MCF 10A (cell line): ENCODE measurements around the gene BEX1. TPM values are rescaled to one million over a fixed set of nuclear protein-coding genes. Genes with fewer than 3 reads are reported as not detected.
"Not testable (repeated sequence)": the region's sequence is repeated elsewhere in the genome, so short reads cannot be mapped to it uniquely, and the experiment has no call there.

Experiments used
- Bru-seq: library from RNA; stranded (reverse); fragments of 400-500 nt; gene quantifications from one replicate; lab custom pipeline; 2021; lab: Mats Ljungman, UMichigan
- BruChase-seq, 2 experiments: library from RNA; stranded (reverse); fragments of 400-500 nt; gene quantifications; one replicate each; lab custom pipeline; 2021; lab: Mats Ljungman, UMichigan
- BruUV-seq: library from RNA; stranded (reverse); fragments of 400-500 nt; replicated peaks from 2 replicates; lab custom pipeline; 2021; lab: Mats Ljungman, UMichigan
- CTCF ChIA-PET: fragments of 300-600 bp; sonication (Branson Sonifier 250); formaldehyde crosslinking; extraction: SDS; loops from one replicate; lab custom pipeline; 2021; ENCODE audit warnings: antibody characterized with exemption, inconsistent platforms; lab: Yijun Ruan, JAX
- POLR2A ChIA-PET: fragments of 300-600, 350-650 bp; sonication (Branson Sonifier 250); formaldehyde crosslinking; extraction: SDS; loops from one replicate; lab custom pipeline; 2020; ENCODE audit warnings: antibody characterized with exemption, inconsistent platforms; lab: Yijun Ruan, JAX
- DNase-seq: peaks from one replicate; pipeline ENCODE4 v3.0.0-alpha.2; 2018; ENCODE audit not compliant: unreplicated experiment
- H3K27ac Mint-ChIP-seq: one replicate; pipeline ENCODE4 v1.8.0; 2022; ENCODE audit warnings: mild to moderate bottlenecking, low read depth, mixed read lengths; ENCODE audit not compliant: unreplicated experiment
- H3K27me3 Mint-ChIP-seq: one replicate; pipeline ENCODE4 v1.8.0; 2022; ENCODE audit warnings: mixed read lengths; ENCODE audit not compliant: insufficient read depth, unreplicated experiment
- H3K36me3 Mint-ChIP-seq: one replicate; pipeline ENCODE4 v1.8.0; 2022; ENCODE audit warnings: mild to moderate bottlenecking, moderate library complexity, mixed read lengths; ENCODE audit not compliant: insufficient read depth, unreplicated experiment
- H3K4me1 Mint-ChIP-seq: one replicate; pipeline ENCODE4 v1.8.0; 2022; ENCODE audit warnings: mixed read lengths; ENCODE audit not compliant: insufficient read depth, unreplicated experiment
- H3K4me3 Mint-ChIP-seq: one replicate; pipeline ENCODE4 v1.8.0; 2022; ENCODE audit warnings: mild to moderate bottlenecking, moderate library complexity, mixed read lengths; ENCODE audit not compliant: unreplicated experiment
- H3K9me3 Mint-ChIP-seq: one replicate; pipeline ENCODE4 v1.8.0; 2022; ENCODE audit warnings: mixed read lengths; ENCODE audit not compliant: unreplicated experiment
- CTCF ChIP-seq: fragments of 200-600 bp; IDR thresholded peaks from one replicate; pipeline ENCODE4 v1.8.0; 2022; ENCODE audit warnings: antibody characterized with exemption, mild to moderate bottlenecking; ENCODE audit not compliant: unreplicated experiment
- intact Hi-C: fragments of 100-400 bp; cut with micrococcal nuclease; formaldehyde crosslinking; loops from 2 replicates; pipeline ENCODE4 v1.14.1; 2022
- long read RNA-seq: library from polyadenylated mRNA; stranded (forward); transcript quantifications from one replicate; pipeline ENCODE4 v2.0.0, GENCODE V29; 2022
- total RNA-seq: library from RNA; stranded (reverse); gene quantifications from 2 replicates; pipeline ENCODE4 v1.2.3, GENCODE V29; 2022

Gene BEX1
- total RNA-seq (not detected in 2 replicates), Bru-seq, nascent RNA (percentile 20 among the genes with signal in this experiment), BruChase-seq, experiment 1, labeled RNA remaining after a 6-hour chase (not detected), BruChase-seq, experiment 2, labeled RNA remaining after a 2-hour chase (not detected)
- long read RNA-seq: 0 reads

GRCh38 chrX:103063918-103064434 lies at the start of gene BEX1:
BEX1 (minus strand) TSS chrX:103064171; CDS start chrX:103063274, 897 bp downstream.
- Mint-ChIP-seq H3K4me1 (no peaks in the 10 kb centered on the region), H3K36me3 (no peaks in the 10 kb centered on the region), H3K9me3 (peaks cover 8% of the 10 kb centered on the region), H3K27ac (no peak within 1 kb of the TSS), H3K4me3 (peak within 1 kb of the TSS; percentile 40), H3K27me3 (peaks cover 19% of the 10 kb centered on the region)
- DNase-seq: no peak
- CTCF ChIA-PET: no interaction called here
- intact Hi-C loops: no loop called here
- TF ChIP-seq CTCF: no peak
- POLR2A ChIA-PET: no interaction called here
- no TSS peak for BruUV-seq

GRCh38 chrX:103109497-103109896 lies 45.5 kb upstream of the BEX1 start:
- POLR2A ChIA-PET: not testable (repeated sequence)

DNA sequence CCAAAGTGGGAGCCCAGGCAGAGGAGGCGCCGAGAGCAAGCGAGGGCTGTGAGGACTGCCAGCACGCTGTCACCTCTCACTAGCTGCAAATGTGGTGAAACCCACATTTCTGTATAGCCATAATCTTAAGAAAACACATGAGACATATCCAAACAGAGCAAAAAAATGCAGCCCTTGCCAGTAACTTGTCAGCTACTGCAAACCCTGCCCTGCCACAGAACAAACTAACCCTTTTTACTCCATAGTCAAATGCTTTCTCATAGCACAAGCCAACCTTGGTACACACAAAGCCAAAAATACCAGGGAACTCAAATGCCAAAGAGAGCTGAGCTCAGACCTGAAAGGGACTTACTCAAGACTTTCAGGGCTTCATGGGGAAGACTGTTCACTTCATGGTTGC lies 43.9 kb upstream of the BEX1 start:
- ChIA-PET POLR2A (no interaction called here), CTCF (no interaction called here)
- Mint-ChIP-seq H3K4me3 (no peak overlapping the region), H3K9me3 (peaks cover 15% of the 10 kb centered on the region), H3K27me3 (peaks cover 22% of the 10 kb centered on the region), H3K27ac (no peak overlapping the region), H3K36me3 (no peaks in the 10 kb centered on the region), H3K4me1 (no peaks in the 10 kb centered on the region)
- BruUV-seq: no TSS peak
- intact Hi-C loops: no loop called here
- no peak for DNase-seq
- no peak for TF ChIP-seq CTCF

More at GRCh38 chrX:103109497-103109896, 45.5 kb upstream of the BEX1 start:
- H3K27ac Mint-ChIP-seq, DNase-seq, H3K4me1 Mint-ChIP-seq, BruUV-seq, H3K36me3 Mint-ChIP-seq, intact Hi-C loops, H3K4me3 Mint-ChIP-seq, CTCF ChIA-PET: not testable (repeated sequence)
- Mint-ChIP-seq H3K9me3 (peaks cover 15% of the 10 kb centered on the region), H3K27me3 (peaks cover 24% of the 10 kb centered on the region)

- DNase-seq, intact Hi-C loops, H3K4me1 Mint-ChIP-seq, H3K36me3 Mint-ChIP-seq, CTCF ChIA-PET, BruUV-seq, H3K27ac Mint-ChIP-seq, H3K4me3 Mint-ChIP-seq: not testable (repeated sequence)
- Mint-ChIP-seq H3K27me3 (peaks cover 17% of the 10 kb centered on the region), H3K9me3 (peaks cover 15% of the 10 kb centered on the region)
- POLR2A ChIA-PET: interaction anchor here (0.6 kb wide), 1 partner anchor 220 kb away, joined by 3 read pairs; no protein-coding TSS in a partner anchor
These were observed 43.3 kb upstream of the BEX1 start for GRCh38 chrX:103107227-103107737.

DNA sequence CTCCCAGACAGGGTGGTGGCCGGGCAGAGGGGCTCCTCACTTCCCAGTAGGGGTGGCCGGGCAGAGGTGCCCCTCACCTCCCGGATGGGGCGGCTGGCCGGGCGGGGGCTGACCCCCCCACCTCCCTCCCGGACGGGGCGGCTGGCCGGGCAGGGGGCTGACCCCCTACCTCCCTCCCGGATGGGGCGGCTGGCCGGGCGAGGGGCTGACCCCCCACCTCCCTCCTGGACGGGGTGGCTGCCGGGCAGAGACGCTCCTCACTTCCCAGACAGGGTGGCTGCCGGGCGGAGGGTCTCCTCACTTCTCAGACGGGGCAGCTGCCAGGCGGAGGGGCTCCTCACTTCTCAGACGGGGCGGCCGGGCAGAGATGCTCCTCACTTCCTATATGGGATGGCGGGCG lies 40.4 kb upstream of the BEX1 start:
- Mint-ChIP-seq H3K27me3 (peaks cover 13% of the 10 kb centered on the region), H3K9me3 (peaks cover 14% of the 10 kb centered on the region)
- H3K27ac Mint-ChIP-seq, CTCF ChIA-PET, H3K4me3 Mint-ChIP-seq, POLR2A ChIA-PET, BruUV-seq, H3K4me1 Mint-ChIP-seq, DNase-seq, H3K36me3 Mint-ChIP-seq, intact Hi-C loops: not testable (repeated sequence)

DNA sequence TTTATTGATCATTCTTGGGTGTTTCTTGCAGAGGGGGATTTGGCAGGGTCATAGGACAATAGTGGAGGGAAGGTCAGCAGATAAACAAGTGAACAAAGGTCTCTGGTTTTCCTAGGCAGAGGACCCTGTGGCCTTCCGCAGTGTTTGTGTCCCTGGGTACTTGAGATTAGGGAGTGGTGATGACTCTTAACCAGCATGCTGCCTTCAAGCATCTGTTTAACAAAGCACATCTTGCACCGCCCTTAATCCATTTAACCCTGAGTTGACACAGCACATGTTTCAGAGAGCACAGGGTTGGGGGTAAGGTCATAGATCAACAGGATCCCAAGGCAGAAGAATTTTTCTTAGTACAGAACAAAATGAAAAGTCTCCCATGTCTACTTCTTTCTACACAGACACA lies 39.9 kb upstream of the BEX1 start:
- H3K9me3 Mint-ChIP-seq, H3K36me3 Mint-ChIP-seq, BruUV-seq, intact Hi-C loops, DNase-seq, H3K4me3 Mint-ChIP-seq, H3K27ac Mint-ChIP-seq, H3K4me1 Mint-ChIP-seq, POLR2A ChIA-PET: not testable (repeated sequence)
- CTCF ChIA-PET: interaction anchor here (0.6 kb wide), 1 partner anchor 119 kb away, joined by 3 read pairs; no protein-coding TSS in a partner anchor
- H3K27me3 Mint-ChIP-seq: peaks cover 18% of the 10 kb centered on the region
